Measurements from ENCODE around the gene COL5A1.

DNA sequence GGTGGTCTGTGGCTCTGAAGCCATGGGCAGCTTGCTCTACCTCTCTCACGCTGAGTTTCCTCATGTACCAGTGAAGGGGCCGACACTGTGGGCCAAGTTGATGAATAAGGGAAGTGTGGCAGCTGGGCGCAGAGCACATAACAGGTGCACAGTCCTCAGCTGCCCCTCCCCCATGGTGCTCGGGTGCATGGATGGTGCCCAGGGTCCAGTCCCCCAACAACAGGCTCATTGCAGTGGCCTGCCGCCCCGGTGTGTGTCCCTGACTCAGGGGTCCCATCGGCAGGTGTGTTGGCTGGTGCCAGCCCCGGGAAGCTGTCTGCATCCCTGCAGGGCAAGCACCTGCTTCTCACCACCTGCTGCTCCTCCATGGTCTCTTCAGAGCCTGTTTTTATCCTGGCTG is 36.6 kb downstream of the COL5A1 start:
- no peak for TF ChIP-seq EZH2phosphoT487 (IDR thresholded peaks at IDR 0.05; ENCODE audit: borderline replicate concordance, low read length)
- TF ChIP-seq, protein P1, sequence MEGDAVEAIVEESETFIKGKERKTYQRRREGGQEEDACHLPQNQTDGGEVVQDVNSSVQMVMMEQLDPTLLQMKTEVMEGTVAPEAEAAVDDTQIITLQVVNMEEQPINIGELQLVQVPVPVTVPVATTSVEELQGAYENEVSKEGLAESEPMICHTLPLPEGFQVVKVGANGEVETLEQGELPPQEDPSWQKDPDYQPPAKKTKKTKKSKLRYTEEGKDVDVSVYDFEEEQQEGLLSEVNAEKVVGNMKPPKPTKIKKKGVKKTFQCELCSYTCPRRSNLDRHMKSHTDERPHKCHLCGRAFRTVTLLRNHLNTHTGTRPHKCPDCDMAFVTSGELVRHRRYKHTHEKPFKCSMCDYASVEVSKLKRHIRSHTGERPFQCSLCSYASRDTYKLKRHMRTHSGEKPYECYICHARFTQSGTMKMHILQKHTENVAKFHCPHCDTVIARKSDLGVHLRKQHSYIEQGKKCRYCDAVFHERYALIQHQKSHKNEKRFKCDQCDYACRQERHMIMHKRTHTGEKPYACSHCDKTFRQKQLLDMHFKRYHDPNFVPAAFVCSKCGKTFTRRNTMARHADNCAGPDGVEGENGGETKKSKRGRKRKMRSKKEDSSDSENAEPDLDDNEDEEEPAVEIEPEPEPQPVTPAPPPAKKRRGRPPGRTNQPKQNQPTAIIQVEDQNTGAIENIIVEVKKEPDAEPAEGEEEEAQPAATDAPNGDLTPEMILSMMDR (conservative IDR thresholded peaks at IDR 0.05; ENCODE audit: low read depth, low read length), result no peak
